ENCODE results near the gene PLXDC1. TPM values are rescaled to one million over a fixed set of nuclear protein-coding genes. Genes with fewer than 3 reads are reported as not detected.

Gene PLXDC1
- total RNA-seq, 1 experiment from 2014 or later = 2.0 TPM

- no peaks in the 10 kb centered on the region for H3K9me3 ChIP-seq (ENCODE audit: control insufficient read depth, low read depth, low read length)
- H3K23me2 ChIP-seq (ENCODE audit: insufficient read length, low read depth, low read length, poor library complexity, severe bottlenecking) = peaks cover 9% of the 10 kb centered on the region
- Mint-ChIP-seq H3K36me3 (ENCODE audit: insufficient read depth in 1 of 3, low read depth in 3 of 3) (peaks cover 3 to 8% (median 7%) of the 10 kb centered on the region in 3 experiments; a peak in 5 of 7 replicates), H3K9me3 (peaks cover 4 to 8% of the 10 kb centered on the region in 2 experiments), H3K4me3 (peak within 1 kb of the TSS; percentile 82 to 96), H3K27me3 (ENCODE audit: low read depth) (peaks cover 40% of the 10 kb centered on the region), H3K4me1 (peaks cover 24 to 25% of the 10 kb centered on the region in 2 experiments), H3K27ac (no peak within 1 kb of the TSS; a peak in 1 of 7 replicates)
- no peak within 1 kb of the TSS for H3K4ac ChIP-seq (ENCODE audit: low read depth, low read length)
- H4K5ac ChIP-seq (ENCODE audit: insufficient read length, low read depth, low read length) = no peak within 1 kb of the TSS
- no peaks in the 10 kb centered on the region for H4K20me1 ChIP-seq (ENCODE audit: control insufficient read depth, insufficient read depth, insufficient read length)
- no peak within 1 kb of the TSS for H2BK120ac ChIP-seq (ENCODE audit: low read depth, low read length, poor library complexity, severe bottlenecking)
- H3K18ac ChIP-seq (ENCODE audit: insufficient read length, low read depth, low read length) = no peak within 1 kb of the TSS
- H2BK15ac ChIP-seq (ENCODE audit: low read depth, low read length) = no peak within 1 kb of the TSS
- no peak within 1 kb of the TSS for H3T11ph ChIP-seq (ENCODE audit: low read length)
- H3K9ac ChIP-seq (ENCODE audit: extremely low read depth, insufficient read length, low read length) = no peak within 1 kb of the TSS
- H4K91ac ChIP-seq (ENCODE audit: insufficient read length, low read depth, low read length) = no peak within 1 kb of the TSS
- no peak within 1 kb of the TSS for H3K14ac ChIP-seq (ENCODE audit: insufficient read depth, low read length)
- H3K23ac ChIP-seq (ENCODE audit: insufficient read length, low read depth, low read length) = no peak within 1 kb of the TSS
- H3K27ac ChIP-seq (ENCODE audit: insufficient read length, low read depth, low read length) = no peak within 1 kb of the TSS
- no peak within 1 kb of the TSS for H2BK5ac ChIP-seq (ENCODE audit: insufficient read length, low read length)
- H3K79me2 ChIP-seq (ENCODE audit: insufficient read depth, low read length) = no peaks in the 10 kb centered on the region
- H4K8ac ChIP-seq (replicated peaks; ENCODE audit: insufficient read length, low read depth, low read length) = no peak within 1 kb of the TSS
- no peak within 1 kb of the TSS for H2AK5ac ChIP-seq (ENCODE audit: insufficient read length, low read length)
- no CpG with 5 or more reads among the region's 17 CpGs for WGBS (ENCODE audit: extremely low coverage, insufficient read length, low lambda C conversion rate)
- no peak within 1 kb of the TSS for H2BK12ac ChIP-seq (ENCODE audit: insufficient read length, low read depth, low read length)
- no peaks in the 10 kb centered on the region for H3K4me1 ChIP-seq (ENCODE audit: insufficient read depth, low read length)
- no peak within 1 kb of the TSS for H2AFZ ChIP-seq (ENCODE audit: low read length)
- peaks cover 10% of the 10 kb centered on the region; the same call in 1 of the 2 replicates for H3K27me3 ChIP-seq (ENCODE audit: insufficient read depth, low read length)
- no peak for TF ChIP-seq CTCF (conservative IDR thresholded peaks at IDR 0.05)
- peak within 1 kb of the TSS; percentile 82 for H3K4me2 ChIP-seq (ENCODE audit: insufficient read depth, insufficient read length, low read length)
- DNase-seq = no peak
- no peak within 1 kb of the TSS for H3K56ac ChIP-seq (ENCODE audit: insufficient read length, low read depth, low read length)
- no peak within 1 kb of the TSS for H2BK20ac ChIP-seq (ENCODE audit: low read depth, low read length, poor library complexity, severe bottlenecking)
- no peaks in the 10 kb centered on the region for H3K79me1 ChIP-seq (ENCODE audit: insufficient read depth, low read depth, low read length, poor library complexity, severe bottlenecking)
These were observed 14.5 kb upstream of the PLXDC1 start, which contains the start of gene ARL5C for GRCh38 chr17:39165841-39166349. Gene ARL5C, minus strand, starts transcription at chr17:39166161. Its CDS starts 401 bp downstream, at chr17:39165760.
